T-helper 17 cell (primary cell): Measurements from ENCODE around the gene ABT1. TPM values are rescaled to one million over a fixed set of nuclear protein-coding genes. Genes with fewer than 3 reads are reported as not detected.

Experiments used
- ATAC-seq: fragments of 150-1000 bp; cut with Tn5 transposase; 2 replicates; pipeline ENCODE4 v1.10.0; 2021; ENCODE audit warnings: mild to moderate bottlenecking, moderate library complexity
- DNase-seq, 3 donors: peaks; one replicate each; pipeline versions ENCODE4 v3.0.0 to v3.0.0-alpha.2; 2020 to 2021
- H3K9me3 ChIP-seq: one replicate; pipeline ENCODE4 v1.7.0; 2013; ENCODE audit warnings: low read length, mild to moderate bottlenecking; ENCODE audit not compliant: control insufficient read depth, poor library complexity, severe bottlenecking
- H3K27ac Mint-ChIP-seq: one replicate; pipeline ENCODE4 v1.8.0; 2022; ENCODE audit warnings: mild to moderate bottlenecking, moderate library complexity, mixed read lengths
- H3K27me3 Mint-ChIP-seq: one replicate; pipeline ENCODE4 v1.8.0; 2022; ENCODE audit warnings: mixed read lengths
- H3K36me3 Mint-ChIP-seq: one replicate; pipeline ENCODE4 v1.8.0; 2022; ENCODE audit warnings: low read depth, mixed read lengths
- H3K4me1 Mint-ChIP-seq: one replicate; pipeline ENCODE4 v1.8.0; 2022; ENCODE audit warnings: mild to moderate bottlenecking, mixed read lengths
- H3K4me3 Mint-ChIP-seq: one replicate; pipeline ENCODE4 v1.8.0; 2022; ENCODE audit warnings: mild to moderate bottlenecking, moderate library complexity, mixed read lengths
- total RNA-seq, 4 donors: library from RNA in 2 of 4; stranded (reverse) in 2 of 4; gene quantifications; one replicate each; pipeline ENCODE4 v1.2.3 and lab custom pipeline; 2022 to 2026

ABT1 gene
- total RNA-seq, 2 donors from 2014 or later: 25.0 to 28.4 TPM

DNA sequence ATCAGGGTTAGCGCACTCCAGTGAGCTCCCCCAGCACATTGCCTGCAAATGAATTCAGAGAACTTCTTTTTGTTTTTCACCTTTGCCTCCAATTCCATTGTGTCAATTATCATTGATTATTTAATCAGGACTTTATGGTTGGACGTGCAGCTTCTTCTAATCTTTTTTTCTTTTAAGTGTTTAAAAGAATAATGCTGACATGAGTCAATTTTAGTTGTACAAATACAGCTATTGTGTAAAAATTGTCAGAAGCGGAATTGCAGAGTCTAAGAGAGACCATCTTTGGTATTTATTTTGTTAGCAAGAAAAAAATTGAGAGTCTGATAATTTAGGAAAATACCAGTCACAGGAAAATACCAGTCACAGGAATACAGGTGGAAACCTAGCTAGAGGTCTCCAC, 5.5 kb downstream of the ABT1 start:
- H3K27me3 Mint-ChIP-seq: no peaks in the 10 kb centered on the region
- ATAC-seq (no peak), DNase-seq (no peak)
- no peaks in the 10 kb centered on the region for H3K9me3 ChIP-seq
- no peak overlapping the region for H3K4me3 Mint-ChIP-seq
- H3K27ac Mint-ChIP-seq: no peak overlapping the region
- peaks cover 2% of the 10 kb centered on the region for H3K36me3 Mint-ChIP-seq
- peaks cover 10% of the 10 kb centered on the region for H3K4me1 Mint-ChIP-seq

GRCh38 chr6:26604026-26604425, 7.3 kb downstream of the ABT1 start:
- Mint-ChIP-seq H3K27ac (peak overlapping the region; percentile 56), H3K4me1 (peaks cover 9% of the 10 kb centered on the region), H3K36me3 (no peaks in the 10 kb centered on the region), H3K27me3 (no peaks in the 10 kb centered on the region), H3K4me3 (no peak overlapping the region)
- no peak for ATAC-seq
- DNase-seq: no peak
- no peaks in the 10 kb centered on the region for H3K9me3 ChIP-seq

DNA sequence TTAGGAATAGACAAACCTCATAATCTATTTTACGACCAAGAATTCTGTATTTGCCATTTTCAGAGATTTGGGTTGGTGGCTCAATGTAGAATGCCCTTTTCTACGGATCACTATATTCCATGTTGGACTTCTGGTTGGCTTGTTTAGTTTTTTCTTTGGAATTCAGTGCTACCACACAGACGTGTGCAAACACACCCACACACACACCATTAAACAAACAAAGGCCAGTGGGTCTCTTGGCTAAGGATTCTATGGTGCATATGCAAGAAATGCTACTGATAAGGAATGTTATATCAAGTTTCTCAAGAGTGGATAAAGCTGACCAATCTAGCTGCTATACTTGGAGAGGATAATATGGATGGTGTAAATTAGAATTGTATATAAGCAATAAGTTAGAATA, 8.0 kb downstream of the ABT1 start:
- no peak overlapping the region for H3K27ac Mint-ChIP-seq

DNA sequence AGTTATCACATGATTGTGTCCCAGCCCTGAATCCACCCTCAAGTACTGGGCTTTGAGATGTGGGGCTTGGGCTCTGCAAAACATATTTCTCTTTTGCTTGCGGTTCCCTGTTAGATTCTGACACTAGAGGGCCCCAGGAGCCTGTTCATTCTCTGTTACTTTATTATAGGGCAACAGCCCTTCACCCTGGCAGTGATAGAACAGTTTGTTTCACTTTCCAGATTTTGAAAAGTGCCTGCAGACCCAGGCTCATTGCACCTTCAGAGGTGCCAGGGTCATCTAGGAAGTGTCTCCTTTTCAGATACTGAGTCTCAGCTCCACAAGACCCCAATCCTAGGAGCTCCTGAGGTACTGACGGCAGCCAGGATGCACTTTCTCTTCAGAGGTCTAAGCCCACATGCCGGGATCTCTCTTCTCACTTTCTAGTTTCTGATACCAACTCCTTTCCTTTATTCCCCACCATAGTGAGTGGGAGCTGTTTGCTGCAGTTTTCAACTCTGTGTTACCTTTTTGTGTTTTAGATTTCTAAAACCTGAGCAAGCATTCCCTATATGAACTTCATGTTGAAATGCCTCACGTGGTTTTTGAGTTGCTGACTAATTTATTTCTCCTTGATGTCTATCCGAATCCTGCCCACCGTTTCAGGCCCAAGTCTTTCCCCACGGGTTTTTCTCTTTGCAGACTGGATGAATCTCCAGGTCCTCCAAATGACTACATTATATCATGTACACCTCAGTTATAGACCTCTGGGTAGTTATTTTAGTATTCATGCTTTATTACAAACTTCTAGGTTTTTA, 10.9 kb downstream of the ABT1 start:
- Mint-ChIP-seq H3K4me1 (peaks cover 9% of the 10 kb centered on the region), H3K4me3 (peak overlapping the region; percentile 75), H3K36me3 (no peaks in the 10 kb centered on the region), H3K27me3 (peaks cover 5% of the 10 kb centered on the region), H3K27ac (no peak overlapping the region)
- no peaks in the 10 kb centered on the region for H3K9me3 ChIP-seq
- ATAC-seq (peak; percentile 99), DNase-seq (peak in 1 of 3 donors; percentile 50)

More for the DNA sequence above, 8.0 kb downstream of the ABT1 start:
- DNase-seq (no peak), ATAC-seq (no peak)
- Mint-ChIP-seq H3K27me3 (no peaks in the 10 kb centered on the region), H3K36me3 (no peaks in the 10 kb centered on the region), H3K4me3 (no peak overlapping the region), H3K4me1 (peaks cover 9% of the 10 kb centered on the region)
- H3K9me3 ChIP-seq: no peaks in the 10 kb centered on the region

DNA sequence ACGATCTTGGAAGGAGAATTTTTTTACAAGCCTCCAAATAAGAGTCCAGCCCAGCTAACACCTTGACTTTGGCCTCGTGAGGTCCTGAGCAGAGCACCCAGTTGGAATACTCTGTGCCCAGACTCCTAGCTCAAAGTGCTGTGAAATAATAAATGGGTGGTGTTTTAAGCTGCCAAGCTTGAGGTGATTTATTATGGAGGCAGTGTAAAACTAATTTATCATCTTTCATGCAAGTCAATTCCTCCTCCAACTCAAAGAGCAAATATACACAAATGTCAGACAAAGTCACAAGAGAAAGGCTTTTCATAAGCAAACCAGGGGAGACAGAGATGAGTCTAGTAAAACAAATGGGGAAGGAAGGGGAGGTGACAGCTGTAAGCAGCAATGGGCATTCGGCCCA, 12.7 kb downstream of the ABT1 start:
- Mint-ChIP-seq H3K36me3 (no peaks in the 10 kb centered on the region), H3K27ac (no peak overlapping the region), H3K4me1 (peaks cover 16% of the 10 kb centered on the region), H3K4me3 (no peak overlapping the region), H3K27me3 (peaks cover 23% of the 10 kb centered on the region)
- ATAC-seq (no peak), DNase-seq (no peak)
- no peaks in the 10 kb centered on the region for H3K9me3 ChIP-seq

DNA sequence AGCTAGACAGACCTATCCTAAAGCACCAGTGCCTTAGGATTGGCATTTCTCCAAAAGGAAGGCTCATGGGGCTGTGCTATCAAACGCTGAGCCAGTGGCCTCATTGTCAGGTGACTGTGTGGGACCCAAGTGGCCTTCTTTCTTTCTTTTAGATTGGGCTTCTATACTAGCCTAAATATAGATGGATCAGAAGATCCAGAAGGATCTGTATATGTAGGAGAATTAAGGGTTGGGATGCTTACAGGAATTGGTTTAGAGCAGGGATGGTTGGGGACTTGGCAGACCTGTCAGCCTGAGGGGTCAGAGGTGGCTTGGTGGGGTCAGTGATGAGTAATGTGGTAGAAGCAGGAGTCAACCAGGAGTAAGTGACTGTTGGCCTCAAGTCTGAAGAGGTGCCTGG, 14.8 kb downstream of the ABT1 start:
- Mint-ChIP-seq H3K4me1 (peaks cover 16% of the 10 kb centered on the region), H3K27me3 (peaks cover 38% of the 10 kb centered on the region), H3K4me3 (no peak overlapping the region), H3K27ac (no peak overlapping the region), H3K36me3 (no peaks in the 10 kb centered on the region)
- ATAC-seq (no peak), DNase-seq (no peak)
- no peaks in the 10 kb centered on the region for H3K9me3 ChIP-seq

- H3K4me3 Mint-ChIP-seq: peak overlapping the region; percentile 41
- no peaks in the 10 kb centered on the region for H3K36me3 Mint-ChIP-seq
- DNase-seq (no peak), ATAC-seq (no peak)
- peaks cover 38% of the 10 kb centered on the region for H3K27me3 Mint-ChIP-seq
- no peaks in the 10 kb centered on the region for H3K9me3 ChIP-seq
- H3K4me1 Mint-ChIP-seq: peaks cover 9% of the 10 kb centered on the region
- H3K27ac Mint-ChIP-seq: peak overlapping the region; percentile 79
Observed at GRCh38 chr6:26613201-26613600, 16.4 kb downstream of the ABT1 start.

DNA sequence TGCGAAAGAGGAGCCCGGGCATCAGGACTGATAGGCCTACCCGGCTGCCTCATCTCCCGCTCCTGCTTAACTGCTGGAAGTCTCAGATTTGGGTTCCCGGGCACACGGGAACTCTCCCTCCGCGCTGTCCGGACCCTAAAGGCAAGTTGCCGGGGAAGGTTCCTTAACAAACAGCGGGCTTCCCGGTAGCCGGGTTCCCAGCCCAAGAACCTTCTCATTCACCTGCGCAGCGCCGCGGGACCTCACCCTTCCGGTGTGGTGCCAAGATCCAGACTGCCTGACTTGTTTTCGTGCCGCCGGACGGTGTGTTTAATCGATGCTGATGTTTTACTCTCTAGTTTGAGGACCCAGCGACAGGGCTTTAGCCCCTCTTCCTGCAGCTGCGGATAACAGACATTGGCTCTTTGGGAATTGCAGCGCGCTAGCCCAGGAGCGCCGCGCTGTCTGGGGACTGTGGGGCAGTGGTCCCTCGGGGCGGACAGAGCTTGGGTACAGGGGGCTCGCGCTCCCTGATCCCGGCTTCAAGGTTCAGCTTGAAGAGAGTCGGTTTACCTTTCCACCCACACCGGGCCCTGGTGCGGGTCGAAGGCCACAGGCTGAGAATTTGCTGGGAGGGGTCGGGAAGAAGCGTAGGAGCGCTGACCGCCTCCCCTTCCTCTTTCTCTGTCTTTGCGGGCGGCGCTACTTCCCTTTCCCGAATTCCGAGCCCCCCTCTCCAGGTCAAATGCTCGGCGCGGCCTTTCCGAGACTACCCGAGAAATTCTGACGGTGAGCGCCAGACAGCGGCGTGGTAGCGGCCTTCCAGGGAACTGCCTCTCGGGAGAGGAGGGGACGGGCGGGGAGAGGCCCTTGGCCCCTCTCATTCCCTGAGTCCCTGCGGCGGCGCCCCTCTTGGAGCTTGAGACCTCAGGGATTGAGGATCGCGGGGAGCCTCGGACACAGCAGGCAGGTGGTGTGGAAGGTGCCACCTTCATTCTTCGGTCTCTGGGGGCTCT, 17.2 kb downstream of the ABT1 start:
- Mint-ChIP-seq H3K4me1 (peaks cover 9% of the 10 kb centered on the region), H3K27ac (peak overlapping the region; percentile 79), H3K36me3 (no peaks in the 10 kb centered on the region), H3K4me3 (peak overlapping the region; percentile 79), H3K27me3 (peaks cover 38% of the 10 kb centered on the region)
- no peak for DNase-seq
- peak; percentile 44 for ATAC-seq
- no peaks in the 10 kb centered on the region for H3K9me3 ChIP-seq

- Mint-ChIP-seq H3K27ac (no peak overlapping the region), H3K27me3 (no peaks in the 10 kb centered on the region), H3K4me3 (no peak overlapping the region), H3K36me3 (no peaks in the 10 kb centered on the region), H3K4me1 (no peaks in the 10 kb centered on the region)
- DNase-seq: no peak
- no peak for ATAC-seq
- H3K9me3 ChIP-seq: peaks cover 3% of the 10 kb centered on the region
Observed at GRCh38 chr6:26623339-26623859, 26.6 kb downstream of the ABT1 start.

DNA sequence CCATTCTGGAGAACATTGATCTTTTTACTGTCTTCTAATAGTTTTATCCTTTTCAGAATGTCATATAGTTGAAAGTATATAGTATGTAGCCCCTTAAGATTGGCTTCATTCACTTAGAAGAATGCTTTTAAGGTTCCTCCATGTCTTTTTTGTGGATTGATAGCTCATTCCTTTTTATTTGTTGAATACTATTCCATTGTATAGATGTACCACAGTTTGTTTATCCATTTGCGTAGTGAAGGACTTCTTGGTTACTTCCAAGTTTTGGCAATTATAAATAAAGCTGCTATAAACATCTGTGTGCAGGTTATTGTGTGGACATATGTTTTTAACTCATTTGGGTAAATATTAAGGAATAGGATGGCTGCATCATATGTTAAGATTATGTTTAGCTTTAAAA, 27.8 kb downstream of the ABT1 start:
- Mint-ChIP-seq H3K4me1 (no peaks in the 10 kb centered on the region), H3K4me3 (no peak overlapping the region), H3K27ac (no peak overlapping the region), H3K27me3 (no peaks in the 10 kb centered on the region), H3K36me3 (no peaks in the 10 kb centered on the region)
- DNase-seq: no peak
- peaks cover 3% of the 10 kb centered on the region for H3K9me3 ChIP-seq
- ATAC-seq: no peak

DNA sequence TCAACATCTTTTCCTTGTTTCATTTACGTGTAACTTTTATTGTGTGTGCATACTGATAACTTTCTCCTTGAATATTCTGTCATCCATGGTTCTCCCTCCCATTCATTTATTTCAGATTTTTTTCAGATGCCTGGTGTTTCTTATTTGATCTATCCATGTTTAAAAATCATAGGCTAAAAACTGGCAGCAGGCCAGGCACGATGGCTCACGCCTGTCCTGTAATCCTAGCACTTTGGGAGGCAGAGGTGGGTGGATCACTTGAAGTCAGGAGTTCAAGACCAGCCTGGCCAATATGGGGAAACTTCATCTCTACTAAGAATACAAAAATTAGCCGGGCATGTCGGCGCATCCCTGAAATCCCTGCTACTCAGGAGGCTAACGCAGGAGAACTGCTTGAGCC, 31.1 kb downstream of the ABT1 start:
- H3K9me3 ChIP-seq: peaks cover 3% of the 10 kb centered on the region
- H3K4me1 Mint-ChIP-seq: no peaks in the 10 kb centered on the region
- H3K4me3 Mint-ChIP-seq: no peak overlapping the region
- no peak for ATAC-seq
- no peak for DNase-seq
- no peaks in the 10 kb centered on the region for H3K27me3 Mint-ChIP-seq
- no peaks in the 10 kb centered on the region for H3K36me3 Mint-ChIP-seq
- no peak overlapping the region for H3K27ac Mint-ChIP-seq

- Mint-ChIP-seq H3K27me3 (no peaks in the 10 kb centered on the region), H3K4me3 (no peak overlapping the region), H3K36me3 (no peaks in the 10 kb centered on the region), H3K27ac (no peak overlapping the region), H3K4me1 (no peaks in the 10 kb centered on the region)
- peaks cover 3% of the 10 kb centered on the region for H3K9me3 ChIP-seq
- no peak for DNase-seq
- ATAC-seq: no peak
Observed at GRCh38 chr6:26629359-26629758, 32.6 kb downstream of the ABT1 start.

DNA sequence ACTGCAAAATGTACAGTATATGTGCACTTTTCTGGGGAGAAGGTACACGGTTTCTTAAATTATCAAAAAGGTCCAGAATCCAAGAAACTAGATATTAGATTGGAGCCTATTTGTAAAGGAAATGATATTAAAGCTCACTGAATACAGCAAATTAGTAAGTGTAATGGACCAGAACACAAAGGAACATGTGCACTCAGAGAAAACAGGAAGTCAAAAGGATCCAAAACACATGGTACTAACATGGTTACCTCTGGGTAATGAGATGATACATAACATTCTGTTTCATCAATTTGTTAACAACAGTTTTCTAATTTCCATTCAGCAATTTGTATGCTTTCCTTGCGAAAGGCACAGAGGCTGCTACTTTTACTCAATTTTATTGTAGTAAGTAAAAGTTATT, 44.1 kb downstream of the ABT1 start:
- H3K4me1 Mint-ChIP-seq: no peaks in the 10 kb centered on the region
- H3K4me3 Mint-ChIP-seq: no peak overlapping the region
- H3K9me3 ChIP-seq: peaks cover 14% of the 10 kb centered on the region
- peaks cover 20% of the 10 kb centered on the region for H3K36me3 Mint-ChIP-seq
- ATAC-seq (no peak), DNase-seq (no peak)
- no peak overlapping the region for H3K27ac Mint-ChIP-seq
- H3K27me3 Mint-ChIP-seq: no peaks in the 10 kb centered on the region
